ENCODE data around the gene RTCA.
"Not testable (repeated sequence)": the region's sequence is repeated elsewhere in the genome, so short reads cannot be mapped to it uniquely, and the experiment has no call there.

Gene RTCA

GRCh38 chr1:100309863-100310262 lies 43.8 kb downstream of the RTCA start:
- DNase-seq = no peak

GRCh38 chr1:100313382-100313781 lies 47.4 kb downstream of the RTCA start:
- DNase-seq = no peak

- DNase-seq = no peak
Observed at GRCh38 chr1:100316622-100317021, 50.6 kb downstream of the RTCA start.

- DNase-seq = no peak
Observed at GRCh38 chr1:100320311-100321099, 54.5 kb downstream of the RTCA start.

- no peak for DNase-seq
Observed at GRCh38 chr1:100321100-100321493, 55.1 kb downstream of the RTCA start.

GRCh38 chr1:100321506-100321905 lies 55.5 kb downstream of the RTCA start:
- DNase-seq = no peak

GRCh38 chr1:100322436-100323211 lies 56.6 kb downstream of the RTCA start:
- DNase-seq = no peak

- DNase-seq = no peak
Observed at GRCh38 chr1:100323419-100324106, 57.5 kb downstream of the RTCA start.

GRCh38 chr1:100325415-100326324 lies 59.7 kb downstream of the RTCA start:
- DNase-seq = no peak

GRCh38 chr1:100326325-100326670 lies 60.3 kb downstream of the RTCA start:
- not testable (repeated sequence) for DNase-seq

- DNase-seq = no peak
Observed at GRCh38 chr1:100328133-100328532, 62.1 kb downstream of the RTCA start.

GRCh38 chr1:100331146-100331545 lies 65.1 kb downstream of the RTCA start:
- DNase-seq = not testable (repeated sequence)

GRCh38 chr1:100332331-100332730 lies 66.3 kb downstream of the RTCA start:
- DNase-seq = no peak

- no peak for DNase-seq
Observed at GRCh38 chr1:100335436-100335835, 69.4 kb downstream of the RTCA start.

- DNase-seq = not testable (repeated sequence)
Observed at GRCh38 chr1:100337878-100338277, 71.9 kb downstream of the RTCA start.

- DNase-seq = not testable (repeated sequence)
Observed at GRCh38 chr1:100339735-100340134, 73.7 kb downstream of the RTCA start.

- DNase-seq = no peak
Observed at GRCh38 chr1:100340494-100340893, 74.5 kb downstream of the RTCA start.

- DNase-seq = no peak
Observed at GRCh38 chr1:100342348-100342747, 76.3 kb downstream of the RTCA start.

Data from CD4-positive, alpha-beta T cell treated with Interferon gamma for 1 hour (primary cell).